Measurements from ENCODE around the gene LLGL1. TPM values are rescaled to one million over a fixed set of nuclear protein-coding genes. Genes with fewer than 3 reads are reported as not detected.

Gene LLGL1
- total and polyA plus RNA-seq, 2 donors (not counting 3 experiments of a cell fraction or from before 2014, with no cell fraction given): 34.9 to 47.1 TPM

DNA sequence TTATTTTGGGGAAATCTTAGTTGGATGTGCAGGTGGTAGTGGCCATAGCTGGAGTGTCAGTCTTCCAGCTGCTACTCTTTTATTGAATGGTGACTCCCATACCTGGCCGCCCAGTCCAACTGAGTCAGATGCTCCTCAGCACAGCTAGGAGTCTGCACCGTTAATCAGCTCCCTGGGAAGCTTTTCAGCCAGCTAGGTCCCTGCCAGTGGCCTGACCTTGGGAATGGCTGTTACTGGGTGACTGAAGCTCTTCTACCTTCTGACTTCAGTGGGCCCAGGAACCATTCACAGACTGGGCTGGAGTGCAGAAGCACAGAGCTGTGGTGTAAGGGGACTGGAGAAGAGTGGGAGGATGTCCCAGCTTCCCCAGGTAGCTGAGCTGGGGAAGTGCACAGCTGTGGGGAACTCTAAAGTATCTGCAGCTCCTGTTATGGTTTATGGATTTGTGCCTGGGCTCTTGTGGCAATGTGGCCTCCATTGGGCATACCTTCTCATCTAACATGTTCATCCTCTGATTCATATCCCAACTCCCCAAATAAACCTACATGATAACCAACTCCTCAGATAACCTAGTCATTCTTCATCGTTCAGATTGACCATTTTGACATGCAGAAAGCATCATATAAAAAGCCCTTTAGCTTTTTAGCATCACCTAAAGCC, 27.8 kb upstream of the LLGL1 start:
- DNase-seq (ENCODE audit: low read depth, low spot score): no peak
- Histone ChIP-seq H4K20me1 (replicated peaks; ENCODE audit: control insufficient read depth, extremely low read depth, insufficient read depth, low read length) (no peaks in the 10 kb centered on the region), H3K9ac (replicated peaks; ENCODE audit: extremely low read depth, insufficient read depth, low read length) (no peak overlapping the region), H3K27ac (ENCODE audit: insufficient read depth, low read depth, low read length) (no peak overlapping the region), H3K79me2 (ENCODE audit: control insufficient read depth, insufficient read depth, low read length) (peaks cover 82% of the 10 kb centered on the region), H3K4me1 (ENCODE audit: control insufficient read depth, extremely low read depth, insufficient read depth, low read length) (peaks cover 8% of the 10 kb centered on the region), H3K4me2 (ENCODE audit: insufficient read depth, low read length) (no peak overlapping the region), H2AFZ (ENCODE audit: low read depth, low read length) (no peak overlapping the region), H3K9me3 (replicated peaks; ENCODE audit: control insufficient read depth, insufficient read depth, low read length) (no peaks in the 10 kb centered on the region), H3K9me1 (replicated peaks; ENCODE audit: control insufficient read depth, extremely low read depth, insufficient read depth, low read length) (no peaks in the 10 kb centered on the region), H3K36me3 (ENCODE audit: control insufficient read depth in 2 of 2, extremely low read depth in 1 of 2, insufficient read depth in 2 of 2, low read length in 2 of 2) (peaks cover 19 to 28% of the 10 kb centered on the region in 2 experiments), H3K4me3 (replicated peaks in 1 of 3; ENCODE audit: insufficient read depth in 1 of 3, low read depth in 1 of 3, low read length in 3 of 3) (no peak overlapping the region), H3K27me3 (ENCODE audit: control insufficient read depth in 2 of 2, insufficient read depth in 2 of 2, low read length in 2 of 2) (no peaks in the 10 kb centered on the region)
- TF ChIP-seq, protein P1, sequence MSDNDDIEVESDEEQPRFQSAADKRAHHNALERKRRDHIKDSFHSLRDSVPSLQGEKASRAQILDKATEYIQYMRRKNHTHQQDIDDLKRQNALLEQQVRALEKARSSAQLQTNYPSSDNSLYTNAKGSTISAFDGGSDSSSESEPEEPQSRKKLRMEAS (IDR thresholded peaks at IDR 0.05; ENCODE audit: insufficient read depth, insufficient read length): no peak
- TF ChIP-seq GATA2 (IDR thresholded peaks at IDR 0.05; ENCODE audit: insufficient read depth, insufficient read length, low read depth, low read length): no peak
- no peak for TF ChIP-seq MYC (IDR thresholded peaks at IDR 0.05; ENCODE audit: low read depth, low read length)
- no peak for TF ChIP-seq CTCF (IDR thresholded peaks at IDR 0.05; ENCODE audit: extremely low read depth in 1 of 2, insufficient read depth in 1 of 2, low read depth in 1 of 2, low read length in 2 of 2)
- no peak for TF ChIP-seq POLR2AphosphoS5 (IDR thresholded peaks at IDR 0.05; ENCODE audit: insufficient read depth, low read depth, low read length)
- no peak for TF ChIP-seq POLR2A (IDR thresholded peaks at IDR 0.05; ENCODE audit: low read depth, low read length)
- no peak for TF ChIP-seq FOS (IDR thresholded peaks at IDR 0.05; ENCODE audit: borderline replicate concordance, insufficient read depth, low read length)
- no peak for TF ChIP-seq JUN (IDR thresholded peaks at IDR 0.05; ENCODE audit: borderline replicate concordance, insufficient read depth, insufficient read length, low read depth)
- no peak for TF ChIP-seq EZH2 (IDR thresholded peaks at IDR 0.05; ENCODE audit: borderline replicate concordance, low read depth, low read length, severe bottlenecking)
- ChIA-PET CTCF (interaction anchor here (0.8 to 2.2 kb wide), 8 partner anchors 9 to 57 kb away, joined by 3 to 8 read pairs (median 4); partner anchors contain the start of gene ALKBH5), POLR2A (no interaction called here)
- dilution Hi-C loops (cut with MboI; ENCODE audit: extremely low pct_ligation_motif_present, low sequenced_read_pairs): no loop called here
- intact Hi-C loops (cut with micrococcal nuclease): no loop called here
- BruUV-seq (replicated peaks): no TSS peak
- FAIRE-seq: no peak
